Parathyroid adenoma (tissue), 2 donors: ENCODE results near the gene MCUR1.
A peak's percentile ranks its signal among the peaks of the same experiment; 100 is the strongest.

Experiments used
- H2AFZ ChIP-seq: fragments of 300-600 bp; sonication (generic); one replicate; pipeline ENCODE4 v1.7.0; 2017; ENCODE audit warnings: antibody characterized with exemption, mild to moderate bottlenecking
- H3K27ac ChIP-seq: fragments of 300-600 bp; sonication (generic); one replicate; pipeline ENCODE4 v1.7.0; 2017
- H3K27me3 ChIP-seq: fragments of 300-600 bp; sonication (generic); one replicate; pipeline ENCODE4 v1.7.0; 2017; ENCODE audit warnings: low read length; ENCODE audit not compliant: control insufficient read depth, insufficient read depth
- H3K36me3 ChIP-seq: fragments of 300-600 bp; sonication (generic); one replicate; pipeline ENCODE4 v1.7.0; 2017; ENCODE audit warnings: low read length; ENCODE audit not compliant: control insufficient read depth, insufficient read depth
- H3K4me1 ChIP-seq: fragments of 300-600 bp; sonication (generic); one replicate; pipeline ENCODE4 v1.7.0; 2017; ENCODE audit warnings: control low read depth
- H3K4me2 ChIP-seq: fragments of 300-600 bp; sonication (generic); one replicate; pipeline ENCODE4 v1.7.0; 2017; ENCODE audit warnings: low read length
- H3K4me3 ChIP-seq: fragments of 300-600 bp; sonication (generic); one replicate; pipeline ENCODE4 v1.7.0; 2017; ENCODE audit warnings: low read depth, low read length
- H3K79me2 ChIP-seq: fragments of 300-600 bp; sonication (generic); one replicate; pipeline ENCODE4 v1.7.0; 2017; ENCODE audit warnings: control low read depth
- H3K9ac ChIP-seq: fragments of 300-600 bp; sonication (generic); one replicate; pipeline ENCODE4 v1.7.0; 2017; ENCODE audit warnings: mild to moderate bottlenecking
- H3K9me3 ChIP-seq: fragments of 300-600 bp; sonication (generic); one replicate; pipeline ENCODE4 v1.7.0; 2017; ENCODE audit warnings: low read length; ENCODE audit not compliant: control insufficient read depth
- CTCF ChIP-seq: fragments of 300-600 bp; sonication (generic); IDR thresholded peaks from one replicate; pipeline ENCODE4 v1.7.0; 2017; ENCODE audit warnings: antibody characterized with exemption, mild to moderate bottlenecking
- donor health status: primary hyperparathyroidism.

MCUR1 gene

GRCh38 chr6:13847326-13848050 lies 33.1 kb upstream of the MCUR1 start:
- no peak overlapping the region for H3K9ac ChIP-seq
- no peak overlapping the region for H3K27ac ChIP-seq
- H3K4me1 ChIP-seq: no peaks in the 10 kb centered on the region
- no peaks in the 10 kb centered on the region for H3K27me3 ChIP-seq
- no peak overlapping the region for H2AFZ ChIP-seq
- H3K9me3 ChIP-seq: no peaks in the 10 kb centered on the region
- TF ChIP-seq CTCF: no peak
- no peaks in the 10 kb centered on the region for H3K36me3 ChIP-seq
- no peak overlapping the region for H3K4me2 ChIP-seq
- no peak overlapping the region for H3K4me3 ChIP-seq
- no peaks in the 10 kb centered on the region for H3K79me2 ChIP-seq

GRCh38 chr6:13846841-13847240 lies 32.5 kb upstream of the MCUR1 start:
- no peaks in the 10 kb centered on the region for H3K27me3 ChIP-seq
- no peaks in the 10 kb centered on the region for H3K9me3 ChIP-seq
- H3K36me3 ChIP-seq: no peaks in the 10 kb centered on the region
- H2AFZ ChIP-seq: no peak overlapping the region
- H3K79me2 ChIP-seq: no peaks in the 10 kb centered on the region
- no peak overlapping the region for H3K9ac ChIP-seq
- H3K27ac ChIP-seq: no peak overlapping the region
- H3K4me1 ChIP-seq: no peaks in the 10 kb centered on the region
- H3K4me3 ChIP-seq: no peak overlapping the region
- TF ChIP-seq CTCF: no peak
- no peak overlapping the region for H3K4me2 ChIP-seq

- no peak for TF ChIP-seq CTCF
- no peak overlapping the region for H3K27ac ChIP-seq
- H3K27me3 ChIP-seq: no peaks in the 10 kb centered on the region
- H3K36me3 ChIP-seq: no peaks in the 10 kb centered on the region
- H3K4me2 ChIP-seq: no peak overlapping the region
- no peaks in the 10 kb centered on the region for H3K9me3 ChIP-seq
- H3K4me3 ChIP-seq: no peak overlapping the region
- H2AFZ ChIP-seq: no peak overlapping the region
- H3K9ac ChIP-seq: no peak overlapping the region
- H3K79me2 ChIP-seq: no peaks in the 10 kb centered on the region
- H3K4me1 ChIP-seq: no peaks in the 10 kb centered on the region
Measured at GRCh38 chr6:13841936-13842335, 27.6 kb upstream of the MCUR1 start.

- H3K27ac ChIP-seq: no peak overlapping the region
- no peak for TF ChIP-seq CTCF
- no peaks in the 10 kb centered on the region for H3K4me1 ChIP-seq
- H3K9ac ChIP-seq: no peak overlapping the region
- H3K9me3 ChIP-seq: no peaks in the 10 kb centered on the region
- peak overlapping the region; percentile 59 for H2AFZ ChIP-seq
- H3K4me2 ChIP-seq: peak overlapping the region; percentile 42
- H3K79me2 ChIP-seq: no peaks in the 10 kb centered on the region
- H3K36me3 ChIP-seq: no peaks in the 10 kb centered on the region
- H3K27me3 ChIP-seq: no peaks in the 10 kb centered on the region
- no peak overlapping the region for H3K4me3 ChIP-seq
Measured at GRCh38 chr6:13838616-13839015, 24.3 kb upstream of the MCUR1 start.

GRCh38 chr6:13836170-13836569 lies 21.8 kb upstream of the MCUR1 start:
- TF ChIP-seq CTCF: no peak
- Histone ChIP-seq H3K27me3 (no peaks in the 10 kb centered on the region), H3K79me2 (no peaks in the 10 kb centered on the region), H3K9me3 (no peaks in the 10 kb centered on the region), H3K9ac (no peak overlapping the region), H3K27ac (no peak overlapping the region), H3K4me3 (no peak overlapping the region), H3K36me3 (no peaks in the 10 kb centered on the region), H2AFZ (peak overlapping the region; percentile 1), H3K4me1 (no peaks in the 10 kb centered on the region), H3K4me2 (no peak overlapping the region)
